ENCODE measurements around the gene CTBP2.

GRCh38 chr10:125130260-125130659 is 30.1 kb downstream of the CTBP2 start:
- TF ChIP-seq EZH2phosphoT487 (IDR thresholded peaks at IDR 0.05; ENCODE audit: low read length) (no peak), CTCF (IDR thresholded peaks at IDR 0.05; ENCODE audit: low read length) (no peak)

All from MM.1S (cell line).